Sigmoid colon (tissue), 4 donors: ENCODE measurements around the gene NME4.

Source experiments
- CTCF ChIP-seq, 4 experiments: fragments of 450-650 bp in 3 of 4; fragments of 200-600 bp in 1 of 4; IDR thresholded peaks; one replicate each; pipeline ENCODE4 v1.5.1; 2016 to 2019; ENCODE audit warnings: antibody characterized with exemption in 4 of 4, mild to moderate bottlenecking in 3 of 4, moderate library complexity in 2 of 4
- EP300 ChIP-seq, 4 donors: sonication (generic); formaldehyde crosslinking; IDR thresholded peaks; one replicate each; pipeline ENCODE4 v1.6.1; 2017; ENCODE audit warnings: antibody characterized with exemption in 4 of 4
- POLR2A ChIP-seq, 2 donors: fragments of 450-650 bp; IDR thresholded peaks; one replicate each; pipeline ENCODE4 v1.6.1; 2016; ENCODE audit warnings: antibody characterized with exemption in 2 of 2, mild to moderate bottlenecking in 2 of 2, moderate library complexity in 2 of 2
- POLR2AphosphoS5 ChIP-seq, 4 donors: sonication (generic); formaldehyde crosslinking; IDR thresholded peaks; one replicate each; pipeline ENCODE4 v1.6.1; 2017; ENCODE audit warnings: antibody characterized with exemption in 4 of 4

GRCh38 chr16:375927-376816, 20.8 kb upstream of the NME4 start:
- TF ChIP-seq CTCF (IDR thresholded peaks at IDR 0.05) (no peak), POLR2AphosphoS5 (IDR thresholded peaks at IDR 0.05) (no peak), POLR2A (IDR thresholded peaks at IDR 0.05) (no peak), EP300 (IDR thresholded peaks at IDR 0.05) (no peak)
